ENCODE data around the gene PER3.

Gene PER3

DNA sequence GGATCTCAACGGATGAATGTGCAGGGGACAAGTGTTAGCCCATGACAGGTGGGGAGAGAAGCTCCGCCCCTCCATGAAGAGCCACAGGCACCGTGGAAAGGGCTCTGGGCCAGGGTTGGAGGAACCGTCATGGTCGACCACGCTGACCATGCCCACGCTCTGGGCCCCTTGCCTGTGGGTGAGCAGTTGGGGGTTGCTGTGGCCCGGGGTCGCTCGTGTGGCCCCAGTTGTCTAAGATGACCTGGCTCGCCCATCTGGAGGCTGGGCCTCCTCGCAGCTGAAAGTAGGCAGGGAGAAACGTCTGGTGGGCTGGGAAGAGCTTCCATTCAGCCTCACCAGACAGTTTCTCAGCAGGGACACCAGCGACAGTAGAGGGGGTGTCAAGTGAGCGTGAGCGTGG lies 81.9 kb downstream of the PER3 start:
- FAIRE-seq (no peak), DNase-seq (ENCODE audit: extremely low spot score, insufficient read length, low read depth) (no peak)

DNA sequence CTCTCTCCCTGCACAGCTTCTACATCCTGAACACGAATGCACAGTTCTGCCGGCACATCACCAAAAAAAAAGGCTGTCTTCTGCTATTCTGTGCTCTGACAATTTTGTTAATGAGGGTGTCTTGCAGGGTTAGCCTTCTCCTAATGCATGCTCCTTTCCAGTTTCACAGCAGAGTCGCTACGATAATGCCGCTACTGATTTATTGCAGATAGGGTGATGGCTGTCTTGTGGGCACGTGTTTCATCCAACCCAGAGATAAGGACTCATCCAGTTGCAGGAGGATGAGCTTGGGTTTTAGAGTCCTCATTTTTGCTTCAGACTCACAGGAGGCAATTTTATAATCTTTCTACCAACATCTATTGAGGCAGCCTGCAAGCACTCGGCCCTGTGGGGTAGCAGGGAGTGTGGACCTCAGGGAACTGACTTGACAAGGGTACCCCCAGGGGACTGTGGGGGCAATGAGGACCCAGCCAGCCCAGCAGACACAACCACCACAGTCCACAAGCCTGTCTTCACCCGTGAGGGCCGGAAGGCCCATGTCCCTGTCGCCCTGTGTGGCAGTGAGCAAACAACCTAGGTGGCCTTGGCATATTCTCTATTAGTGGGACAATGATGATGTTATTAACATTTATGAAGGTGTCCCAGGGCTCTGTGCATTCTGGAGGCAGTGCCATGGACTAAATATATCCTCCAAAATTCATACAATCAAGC lies 84.1 kb downstream of the PER3 start:
- FAIRE-seq, result no peak
- DNase-seq (ENCODE audit: extremely low spot score, insufficient read length, low read depth), result no peak

DNA sequence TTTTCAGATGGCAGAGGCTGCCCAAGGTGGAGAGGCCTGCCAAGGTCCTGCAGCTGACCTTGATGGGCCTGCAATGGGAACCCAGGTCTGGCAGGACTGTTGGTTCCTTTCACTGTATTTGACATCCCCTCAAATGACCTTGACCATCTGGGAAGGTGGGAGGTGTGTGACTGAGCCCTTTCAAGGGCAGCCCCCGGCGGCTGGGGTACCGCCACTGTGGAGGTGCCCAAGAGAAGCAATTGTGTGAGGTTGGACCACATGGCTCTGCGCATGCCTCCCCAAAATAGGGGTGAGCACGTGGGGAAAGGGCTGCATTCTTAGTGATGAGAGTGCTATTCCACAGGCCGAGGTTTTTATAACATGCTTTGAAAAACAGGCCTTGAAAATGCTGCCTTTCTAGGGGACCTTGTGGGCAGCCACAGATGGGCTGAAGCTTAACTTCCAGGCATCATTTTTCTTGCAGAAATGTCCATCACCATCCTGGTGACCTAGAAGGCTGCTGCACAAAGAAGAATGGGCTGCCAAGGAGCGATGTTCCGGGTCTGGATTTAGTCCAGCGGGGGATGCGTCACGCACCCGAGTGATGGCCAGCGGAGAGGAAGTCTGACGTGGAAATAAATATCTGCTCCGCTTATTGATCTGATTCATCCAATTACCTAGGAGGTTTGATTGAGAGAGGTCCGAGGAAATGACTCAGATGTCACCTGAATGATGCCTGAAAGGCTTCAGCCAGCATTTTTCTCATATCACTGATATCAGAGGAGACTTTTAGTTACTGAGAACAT lies 85.2 kb downstream of the PER3 start:
- DNase-seq (ENCODE audit: extremely low spot score, insufficient read length, low read depth), result no peak
- FAIRE-seq, result no peak

DNA sequence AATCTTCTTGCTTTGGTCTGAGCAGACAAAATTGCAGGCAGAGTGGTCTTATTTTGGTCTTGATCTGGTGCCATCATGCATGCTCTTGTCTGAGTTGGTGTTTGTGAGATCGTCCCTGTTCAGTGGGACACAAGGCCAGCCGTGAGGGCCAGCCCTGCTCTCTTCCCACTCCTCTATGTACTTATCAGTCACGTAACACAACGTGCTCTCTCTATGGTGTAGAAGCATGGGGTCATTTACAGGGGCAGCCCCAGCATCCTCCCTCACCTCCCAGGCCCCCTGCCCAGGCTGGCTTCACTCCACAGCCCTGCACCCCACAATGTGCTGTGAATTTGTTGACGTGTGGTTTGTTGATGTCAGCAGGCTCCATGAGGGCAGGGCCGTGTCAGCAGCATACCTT lies 87.0 kb downstream of the PER3 start:
- DNase-seq (ENCODE audit: extremely low spot score, insufficient read length, low read depth) (no peak), FAIRE-seq (no peak)

DNA sequence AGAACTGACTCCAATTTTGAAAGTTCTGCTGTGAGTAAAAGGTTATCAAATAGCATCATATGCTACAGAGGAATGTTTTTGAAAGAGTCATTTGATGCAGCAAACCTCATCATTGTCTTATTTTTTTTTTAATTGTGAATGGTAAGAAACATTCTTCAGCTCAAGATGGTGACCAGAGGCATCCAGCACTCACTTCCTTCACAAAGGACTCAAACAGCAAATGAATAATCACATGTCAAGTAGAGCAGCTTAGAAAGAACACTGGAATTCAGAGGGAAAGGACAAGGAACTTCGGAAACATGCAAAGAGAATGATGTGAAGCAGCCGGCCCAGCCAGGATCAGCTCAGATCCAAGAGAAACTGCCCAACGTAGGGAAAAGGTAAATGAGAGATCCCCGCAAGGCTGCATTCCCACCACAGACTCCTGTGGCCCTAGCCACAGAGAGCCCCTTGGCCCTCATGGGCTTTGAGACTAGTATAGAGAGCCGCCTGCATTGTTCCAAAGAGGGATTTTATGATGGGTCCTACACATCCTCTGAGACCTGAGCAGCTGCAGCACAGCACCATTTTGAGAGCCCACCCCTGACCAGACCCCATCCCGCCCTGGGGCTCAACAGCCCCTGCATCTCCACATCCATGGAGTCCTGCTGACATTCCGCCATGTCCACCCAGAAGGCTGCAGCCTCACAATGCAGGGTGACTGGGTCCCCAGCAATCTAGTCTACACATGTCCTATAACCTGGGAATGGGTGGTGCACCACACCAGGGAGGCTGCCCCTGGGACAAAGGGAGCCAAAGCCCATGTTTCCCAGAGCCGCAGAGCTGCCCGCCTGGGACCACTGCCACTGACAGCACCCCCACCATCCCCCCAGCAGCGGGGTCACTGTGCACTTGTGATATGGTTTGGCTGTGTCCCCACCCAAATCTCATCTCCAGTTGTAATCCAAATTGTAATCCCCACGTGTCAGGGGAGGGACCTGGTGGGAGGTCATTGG lies 90.0 kb downstream of the PER3 start:
- no peak for FAIRE-seq

DNA sequence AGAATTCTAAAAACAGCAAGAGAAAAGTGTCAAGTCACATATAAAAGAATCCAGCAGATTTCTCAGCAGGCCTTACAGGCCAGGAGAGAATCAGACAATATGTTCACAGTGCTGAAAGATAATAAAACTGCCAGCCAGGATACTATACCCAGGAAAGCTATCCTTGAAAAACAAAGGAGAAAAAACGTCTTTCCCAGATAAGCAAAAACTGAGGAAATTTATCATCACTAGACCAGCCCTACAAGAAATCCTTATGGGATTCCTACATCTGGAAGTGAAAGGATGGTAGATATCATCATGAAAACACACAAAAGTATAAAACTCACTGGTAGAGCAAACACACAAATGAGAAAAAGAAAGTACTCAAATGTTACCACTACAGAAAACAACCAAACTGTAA lies 93.9 kb downstream of the PER3 start:
- FAIRE-seq (no peak), DNase-seq (ENCODE audit: extremely low spot score, insufficient read length, low read depth) (no peak)

More for the DNA sequence above, 90.0 kb downstream of the PER3 start:
- DNase-seq (ENCODE audit: extremely low spot score, insufficient read length, low read depth), result no peak

DNA sequence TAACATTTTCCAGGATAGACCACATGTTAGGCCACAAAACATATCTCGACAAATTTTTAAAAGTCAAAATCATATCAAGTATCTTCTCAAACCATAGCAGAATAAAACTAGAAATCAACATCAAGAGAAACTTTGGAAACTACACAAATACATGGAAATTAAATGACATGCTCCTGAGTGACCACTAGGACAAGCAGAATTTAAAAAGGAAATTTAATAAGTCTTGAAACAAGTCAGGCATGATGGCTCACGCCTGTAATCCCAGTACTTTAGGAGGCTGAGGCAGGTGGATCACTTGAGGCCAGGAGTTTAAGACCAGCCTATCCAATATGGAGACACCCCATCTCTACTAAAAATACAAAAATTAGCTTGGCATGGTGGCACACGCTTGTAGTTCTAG lies 95.1 kb downstream of the PER3 start:
- no peak for DNase-seq (ENCODE audit: extremely low spot score, insufficient read length, low read depth)
- FAIRE-seq, result no peak

DNA sequence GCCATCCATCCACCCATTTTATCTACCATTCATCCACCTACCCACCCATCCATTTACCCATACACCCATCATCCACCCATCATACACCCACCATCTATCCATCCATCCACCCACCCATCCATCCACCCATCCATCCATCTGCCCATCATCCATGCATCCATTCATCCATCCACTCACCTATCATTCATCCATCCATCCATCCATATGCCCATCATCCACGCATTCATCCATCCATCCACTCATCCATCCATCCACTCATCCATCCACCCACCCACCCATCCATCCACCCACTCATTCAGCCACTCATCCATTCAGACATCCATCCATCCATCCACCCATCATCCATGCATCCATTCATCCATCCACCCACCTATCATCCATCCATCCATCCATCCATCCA lies 100.7 kb downstream of the PER3 start:
- DNase-seq (ENCODE audit: extremely low spot score, insufficient read length, low read depth) (no peak), FAIRE-seq (no peak)

DNA sequence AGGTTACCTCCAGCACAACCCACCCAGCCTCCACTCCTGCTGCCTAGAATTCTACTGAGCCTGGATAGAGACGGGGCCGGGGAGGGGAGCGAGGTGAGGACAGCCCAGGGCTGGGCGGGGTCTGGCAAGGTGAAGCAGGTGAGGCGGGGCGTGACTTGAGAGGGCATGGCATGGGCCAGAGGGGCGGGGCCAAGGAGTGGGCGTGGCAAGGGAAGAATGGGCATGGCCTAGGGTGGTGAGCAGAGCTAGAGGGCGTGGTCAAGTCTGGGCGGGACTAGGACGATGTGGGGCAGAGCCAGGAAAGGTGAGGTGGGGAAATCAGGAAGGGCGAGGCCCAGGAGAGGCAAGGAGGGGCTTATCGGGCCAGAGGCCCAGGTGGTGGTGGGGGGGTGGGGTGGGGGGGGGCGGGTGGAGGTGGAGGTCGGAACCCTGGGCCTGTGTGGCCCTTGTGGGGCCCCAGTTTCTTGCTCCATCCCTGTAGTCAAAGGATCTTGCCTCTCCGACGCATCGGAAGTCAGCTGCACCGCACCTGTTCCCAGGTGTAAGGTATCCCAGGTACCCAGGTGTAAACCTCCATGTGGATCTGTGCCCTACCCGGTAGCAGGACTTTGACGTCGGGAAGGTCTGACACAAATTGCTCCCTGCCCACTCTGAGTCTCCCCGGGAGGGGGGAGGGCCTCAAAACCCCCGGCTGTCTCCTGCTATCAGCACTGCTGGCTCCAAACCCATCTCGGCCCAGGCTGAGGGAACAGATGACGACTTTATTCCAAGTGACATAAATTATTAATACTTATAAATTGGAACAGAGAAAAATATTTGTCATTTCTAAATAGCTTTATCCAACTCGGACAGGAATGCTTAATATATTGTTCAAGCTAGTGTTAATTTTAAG lies 101.7 kb downstream of the PER3 start:
- no peak for DNase-seq (ENCODE audit: extremely low spot score, insufficient read length, low read depth)
- no peak for FAIRE-seq

DNA sequence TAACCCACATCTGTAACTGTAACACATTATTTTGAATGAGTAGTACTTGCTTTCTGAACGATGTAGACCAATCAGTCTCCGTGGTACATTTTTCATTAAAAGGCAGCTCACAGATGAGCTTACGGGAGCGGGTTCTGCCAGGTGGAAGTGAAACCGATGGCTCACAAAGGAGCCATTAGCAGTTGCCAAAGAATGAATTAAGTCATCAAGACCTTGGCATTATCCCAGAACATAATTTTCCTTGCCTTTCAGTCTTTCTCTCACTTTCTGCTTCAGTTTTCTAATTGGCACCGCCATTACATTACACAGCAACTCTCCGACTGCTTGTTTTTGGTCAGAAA lies 102.3 kb downstream of the PER3 start:
- no peak for FAIRE-seq
- DNase-seq (ENCODE audit: extremely low spot score, insufficient read length, low read depth), result no peak

DNA sequence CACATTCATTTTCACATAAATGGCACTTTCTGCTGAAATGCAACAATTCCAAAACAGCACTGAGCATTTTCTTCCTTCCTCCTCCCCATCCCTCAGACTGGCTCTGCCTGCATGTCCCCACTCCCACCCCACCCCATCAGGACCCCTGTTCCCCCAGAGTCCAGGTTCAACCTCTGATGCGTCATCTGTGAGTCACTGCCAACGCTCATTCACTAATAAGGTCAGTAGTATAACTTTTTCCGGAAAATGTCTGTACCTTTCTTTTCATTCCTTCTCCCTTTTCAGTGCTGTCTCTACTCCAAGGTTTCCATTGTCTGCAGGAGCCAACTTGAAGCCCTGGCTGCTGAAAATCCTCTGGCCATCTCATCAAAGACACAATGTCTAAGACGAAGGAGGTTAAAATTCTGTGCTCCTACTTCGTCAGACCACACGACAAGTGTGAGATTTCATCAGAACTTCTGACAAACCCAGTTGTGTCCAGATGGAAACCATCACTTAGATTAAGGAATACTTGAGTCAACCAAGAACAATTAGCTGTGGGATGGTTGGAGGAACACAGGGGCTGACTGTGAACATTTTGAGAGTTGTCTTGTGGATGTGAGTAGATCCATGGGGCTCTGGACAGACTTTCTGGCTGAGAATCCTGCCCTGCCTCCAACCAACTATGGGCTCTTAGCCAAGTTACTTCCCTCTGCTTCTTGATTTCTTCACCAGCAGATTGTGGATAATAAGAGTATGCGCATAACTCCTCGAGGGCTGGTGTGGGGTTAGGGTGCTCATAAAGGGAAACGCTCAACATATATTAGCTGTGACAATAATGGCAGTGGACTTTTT lies 104.4 kb downstream of the PER3 start:
- FAIRE-seq (no peak), DNase-seq (ENCODE audit: extremely low spot score, insufficient read length, low read depth) (no peak)

DNA sequence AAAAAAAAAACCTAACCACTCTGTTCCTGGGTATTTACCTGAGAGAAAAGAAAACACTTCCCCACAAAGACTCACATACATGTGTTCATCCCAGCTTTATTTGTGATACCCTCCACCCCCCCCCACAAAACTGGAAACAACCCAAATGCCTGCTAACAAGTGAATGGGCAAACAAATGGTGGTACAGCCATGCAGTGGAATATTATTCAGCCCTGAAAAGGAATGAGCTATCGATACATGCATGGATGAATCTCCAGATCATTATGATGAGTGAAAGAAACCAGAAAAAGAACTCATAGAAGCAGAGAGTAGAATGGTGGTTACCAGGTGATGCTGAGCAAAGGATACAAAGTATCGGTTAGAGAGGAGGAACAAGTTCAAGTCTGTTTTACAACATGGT lies 106.8 kb downstream of the PER3 start:
- DNase-seq (ENCODE audit: extremely low spot score, insufficient read length, low read depth), result no peak
- FAIRE-seq, result no peak

DNA sequence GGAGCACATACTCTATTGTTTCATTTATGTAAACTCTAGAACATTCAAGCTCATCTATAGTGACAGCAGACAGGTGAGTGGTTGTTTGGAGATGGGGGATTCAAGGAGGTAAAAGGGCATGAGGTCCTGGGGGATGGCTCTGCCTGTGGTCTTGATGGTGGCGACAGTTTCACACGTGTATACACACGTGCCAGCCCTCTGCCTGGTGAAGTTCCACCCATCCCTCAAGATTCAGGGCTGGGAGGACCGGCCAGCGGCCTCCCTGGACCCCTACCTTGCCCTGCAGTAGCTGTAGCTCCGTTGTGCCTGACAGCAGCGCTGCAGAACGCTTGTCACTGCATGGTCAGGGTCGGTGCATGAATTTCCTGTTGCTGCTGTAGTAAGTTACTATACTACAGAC lies 107.7 kb downstream of the PER3 start:
- DNase-seq (ENCODE audit: extremely low spot score, insufficient read length, low read depth) (no peak), FAIRE-seq (no peak)

DNA sequence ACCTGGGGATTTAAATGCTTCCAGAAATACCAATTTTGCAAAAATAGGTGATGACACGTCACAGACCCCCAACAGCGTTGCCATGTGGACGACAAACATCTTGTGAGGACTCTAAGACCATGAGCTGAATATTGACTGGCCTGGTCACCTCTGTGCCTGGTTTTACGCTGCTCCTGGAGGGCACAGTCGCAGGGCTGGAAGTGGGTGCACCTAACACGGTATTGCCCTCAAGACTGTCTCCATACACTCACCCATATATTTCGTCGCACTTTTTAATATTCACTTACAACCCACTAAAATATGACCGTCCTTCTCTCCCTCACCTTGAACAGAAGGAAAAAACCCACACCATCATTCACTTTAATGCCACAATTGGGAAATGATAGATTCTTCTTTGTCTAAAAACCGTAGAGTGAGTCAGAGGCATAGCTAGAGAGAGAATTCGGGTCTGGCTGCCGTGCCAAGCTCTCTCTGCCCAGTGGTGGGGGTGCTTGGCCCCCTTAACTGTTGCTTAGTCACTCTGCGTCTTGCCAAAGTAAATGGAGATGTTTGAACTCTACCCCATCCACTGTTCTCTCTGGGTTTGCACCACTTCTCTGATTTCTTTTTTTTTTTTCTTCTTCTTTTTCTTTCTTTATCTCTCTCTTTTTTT lies 109.6 kb downstream of the PER3 start:
- FAIRE-seq (no peak), DNase-seq (ENCODE audit: extremely low spot score, insufficient read length, low read depth) (no peak)
